ENCODE data around the gene CEACAM19. TPM values are rescaled to one million over a fixed set of nuclear protein-coding genes. Genes with fewer than 3 reads are reported as not detected.

CEACAM19 gene, protein sequence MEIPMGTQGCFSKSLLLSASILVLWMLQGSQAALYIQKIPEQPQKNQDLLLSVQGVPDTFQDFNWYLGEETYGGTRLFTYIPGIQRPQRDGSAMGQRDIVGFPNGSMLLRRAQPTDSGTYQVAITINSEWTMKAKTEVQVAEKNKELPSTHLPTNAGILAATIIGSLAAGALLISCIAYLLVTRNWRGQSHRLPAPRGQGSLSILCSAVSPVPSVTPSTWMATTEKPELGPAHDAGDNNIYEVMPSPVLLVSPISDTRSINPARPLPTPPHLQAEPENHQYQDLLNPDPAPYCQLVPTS
- 6.6 to 13.0 TPM (median 10.0 TPM) in 5 replicates for total RNA-seq (2022; extraction: Qiagen RNA extraction; ENCODE audit: low read depth)

DNA sequence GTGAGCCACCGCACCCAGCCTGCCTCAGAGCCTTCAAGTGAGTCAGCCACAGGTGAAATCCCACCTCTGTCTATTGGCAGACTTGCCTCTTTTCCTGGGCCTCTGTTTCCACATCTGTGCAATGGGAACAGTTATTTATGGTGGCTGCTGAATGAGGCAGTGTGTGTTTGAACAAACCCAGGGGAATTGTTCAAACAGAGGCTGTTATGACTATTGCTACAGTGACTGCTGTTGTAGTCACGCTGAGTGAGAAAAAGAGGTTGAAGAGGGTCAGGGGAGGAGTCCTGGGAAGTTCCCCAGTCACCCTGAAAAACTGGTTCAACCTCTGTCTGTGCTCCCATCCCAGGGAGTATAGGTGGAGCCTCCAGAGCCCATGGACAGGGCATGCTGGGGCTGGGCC lies at the start of gene CEACAM19:
Gene CEACAM19 (plus strand): TSS at position 83 of the 400 bp plus-strand sequence. CDS start 450 bp downstream, outside the sequence.

DNA sequence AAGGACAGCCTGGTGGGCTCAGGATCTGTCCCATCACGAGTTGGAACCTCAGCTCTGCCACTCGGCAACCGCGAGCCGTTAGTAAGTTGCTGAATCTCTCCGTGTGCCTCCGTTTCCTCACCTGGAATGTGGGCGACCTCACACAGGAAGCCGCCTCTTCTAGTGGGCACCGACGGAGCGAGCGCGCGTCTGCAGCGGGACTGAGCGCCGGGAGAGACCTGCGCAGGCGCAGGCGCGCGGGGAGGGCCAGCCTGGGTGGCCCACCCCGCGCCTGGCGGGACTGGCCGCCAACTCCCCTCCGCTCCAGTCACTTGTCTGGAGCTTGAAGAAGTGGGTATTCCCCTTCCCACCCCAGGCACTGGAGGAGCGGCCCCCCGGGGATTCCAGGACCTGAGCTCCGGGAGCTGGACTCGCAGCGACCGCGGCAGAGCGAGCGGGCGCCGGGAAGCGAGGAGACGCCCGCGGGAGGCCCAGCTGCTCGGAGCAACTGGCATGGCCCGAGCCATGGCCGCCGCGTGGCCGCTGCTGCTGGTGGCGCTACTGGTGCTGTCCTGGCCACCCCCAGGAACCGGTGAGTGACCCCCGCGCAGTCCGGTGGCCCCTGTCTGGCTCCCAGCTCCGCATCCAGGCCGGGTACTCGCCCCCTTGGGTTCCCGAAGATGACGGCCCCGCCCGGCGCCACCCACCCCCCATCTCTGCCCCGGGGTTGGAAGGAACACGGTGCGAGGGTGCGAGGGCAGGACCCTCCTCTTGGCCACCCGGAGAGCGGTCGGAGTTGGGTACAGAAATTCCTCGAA lies 27.5 kb upstream of the CEACAM19 start, which contains the start of gene PVR:
Gene PVR (plus strand): TSS at position 306 of the 797 bp plus-strand sequence. CDS start 187 bp downstream, at position 493.

DNA sequence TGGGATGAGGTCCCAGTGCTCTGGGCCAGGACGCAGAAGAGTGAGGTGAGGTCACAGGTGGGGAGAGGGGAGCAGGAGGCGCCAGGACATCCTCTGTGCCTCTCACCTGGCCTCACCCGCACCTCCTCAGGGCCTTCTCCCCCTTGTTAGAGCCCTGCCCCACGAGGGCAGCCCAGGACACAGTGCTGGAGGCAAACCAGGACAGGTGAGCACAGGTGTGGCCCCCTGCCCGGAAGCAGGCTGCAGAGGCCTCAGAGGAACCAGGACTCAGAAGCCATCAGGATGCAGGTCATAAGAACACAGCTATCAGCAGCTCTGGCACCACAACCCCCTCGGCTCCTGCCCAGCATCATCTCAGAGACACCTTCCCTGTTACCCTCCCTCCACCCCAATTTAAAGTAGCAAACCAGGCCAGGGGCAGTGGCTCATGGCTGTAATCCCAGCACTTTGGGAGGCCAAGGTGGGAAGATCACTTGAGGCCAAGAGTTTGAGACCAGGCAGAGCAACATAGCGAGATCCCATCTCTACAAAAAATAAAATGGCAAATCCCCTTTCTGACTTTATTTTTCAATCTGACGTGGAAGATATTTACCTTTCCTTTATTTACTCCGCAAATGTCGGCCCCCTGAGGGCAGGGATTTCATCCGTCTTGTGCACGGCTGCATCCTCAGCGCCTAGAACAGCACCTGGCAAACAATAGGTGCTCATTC lies 27.4 kb downstream of the CEACAM19 start, which contains the start of gene CEACAM16:
Gene CEACAM16 (plus strand): TSS at position 660 of the 710 bp plus-strand sequence. CDS start 2,306 bp downstream, outside the sequence.

Other genes starting within 250 kb of the CEACAM19 start
- gene ZNF229, start 223.0 kb upstream of the CEACAM19 start, total RNA-seq (2022; extraction: Qiagen RNA extraction; ENCODE audit: low read depth), result 2.1 to 4.7 TPM (median 3.0 TPM) in 5 replicates
- gene ZNF180, start 171.0 kb upstream of the CEACAM19 start, total RNA-seq (2022; extraction: Qiagen RNA extraction; ENCODE audit: low read depth), result 7.5 to 11.3 TPM (median 8.2 TPM) in 5 replicates
- gene CEACAM20, start 141.8 kb upstream of the CEACAM19 start, total RNA-seq (2022; extraction: Qiagen RNA extraction; ENCODE audit: low read depth), result 0.09 to 0.11 TPM in 2 of 5 replicates, not detected in the others
- gene IGSF23, start 57.9 kb upstream of the CEACAM19 start, total RNA-seq (2022; extraction: Qiagen RNA extraction; ENCODE audit: low read depth), result 0.27 to 0.68 TPM (median 0.45 TPM) in 5 replicates
- gene PVR, start 27.6 kb upstream of the CEACAM19 start, total RNA-seq (2022; extraction: Qiagen RNA extraction; ENCODE audit: low read depth), result 96.5 to 123 TPM (median 114 TPM) in 5 replicates
- 0.08 to 0.19 TPM (median 0.16 TPM) in 3 of 5 replicates, not detected in the others for gene CEACAM16, start 27.7 kb downstream of the CEACAM19 start, total RNA-seq (2022; extraction: Qiagen RNA extraction; ENCODE audit: low read depth)
- gene BCL3, start 77.2 kb downstream of the CEACAM19 start, total RNA-seq (2022; extraction: Qiagen RNA extraction; ENCODE audit: low read depth), result 31.6 to 92.9 TPM (median 77.1 TPM) in 5 replicates
- not detected in 5 replicates for gene CBLC, start 106.4 kb downstream of the CEACAM19 start, total RNA-seq (2022; extraction: Qiagen RNA extraction; ENCODE audit: low read depth)
- gene BCAM, start 137.6 kb downstream of the CEACAM19 start, total RNA-seq (2022; extraction: Qiagen RNA extraction; ENCODE audit: low read depth), result 46.2 to 95.2 TPM (median 82.2 TPM) in 5 replicates
- gene NECTIN2, start 174.8 kb downstream of the CEACAM19 start, total RNA-seq (2022; extraction: Qiagen RNA extraction; ENCODE audit: low read depth), result 66.5 to 87.0 TPM (median 80.6 TPM) in 5 replicates
- 157 to 269 TPM (median 249 TPM) in 5 replicates for gene TOMM40, start 219.8 kb downstream of the CEACAM19 start, total RNA-seq (2022; extraction: Qiagen RNA extraction; ENCODE audit: low read depth)
- 9.7 to 22.0 TPM (median 15.3 TPM) in 5 replicates for gene APOE, start 234.3 kb downstream of the CEACAM19 start, total RNA-seq (2022; extraction: Qiagen RNA extraction; ENCODE audit: low read depth)
- gene APOC1, start 243.1 kb downstream of the CEACAM19 start, total RNA-seq (2022; extraction: Qiagen RNA extraction; ENCODE audit: low read depth), result 106 to 124 TPM (median 109 TPM) in 5 replicates

Measured in A549 treated with ZK216348 at 1 μM for 4 hours (cell line).